ENCODE measurements around the gene THAP10.

GRCh38 chr15:70920981-70921696 lies 28.9 kb upstream of the THAP10 start:
- TF ChIP-seq POLR2AphosphoS5 (IDR thresholded peaks at IDR 0.05) = no peak
- no peak for TF ChIP-seq EP300 (conservative IDR thresholded peaks at IDR 0.05; ENCODE audit: poor library complexity, severe bottlenecking)
- no peak for TF ChIP-seq CTCF (IDR thresholded peaks at IDR 0.05; ENCODE audit: poor library complexity, severe bottlenecking)
- no peak for TF ChIP-seq EZH2 (IDR thresholded peaks at IDR 0.05; ENCODE audit: borderline replicate concordance, insufficient read depth, low read length, poor library complexity, severe bottlenecking)
- no peak for TF ChIP-seq REST (IDR thresholded peaks at IDR 0.05; ENCODE audit: borderline replicate concordance)
- TF ChIP-seq RAD21 (conservative IDR thresholded peaks at IDR 0.05) = no peak

Data from neural cell (in vitro differentiated cells).